CD4-positive, alpha-beta T cell (primary cell): ENCODE results near the gene OR4K17. TPM values are rescaled to one million over a fixed set of nuclear protein-coding genes. Genes with fewer than 3 reads are reported as not detected.
"Not testable (repeated sequence)": the region's sequence is repeated elsewhere in the genome, so short reads cannot be mapped to it uniquely, and the experiment has no call there.

Experiments
- ATAC-seq: fragments of 200-7000 bp; cut with Tn5 transposase; one replicate; pipeline ENCODE4 v1.10.0; 2022; ENCODE audit warnings: mild to moderate bottlenecking; ENCODE audit not compliant: poor library complexity
- CTCF ChIA-PET: fragments of 350-600 bp; sonication (Branson Sonifier 250); formaldehyde crosslinking; loops from one replicate; lab custom pipeline; 2021; ENCODE audit warnings: antibody characterized with exemption, inconsistent platforms; lab: Charles Lee
- POLR2A ChIA-PET: fragments of 350-600 bp; sonication (Branson Sonifier 250); formaldehyde crosslinking; loops from one replicate; lab custom pipeline; 2021; ENCODE audit warnings: antibody characterized with exemption, inconsistent platforms; lab: Charles Lee
- DNase-seq, 14 experiments: peaks; one replicate each; pipeline ENCODE4 v3.0.0-alpha.2; 2013 to 2020; ENCODE audit warnings: mixed read lengths in 2 of 14
- H3K27ac ChIP-seq, 2 donors: one replicate each; pipeline versions ENCODE4 v1.5.1 to v1.7.0; 2013; ENCODE audit warnings: low read length in 2 of 2, low read depth in 1 of 2, mild to moderate bottlenecking in 1 of 2
- H3K27me3 ChIP-seq, 2 experiments: 1 replicate in 1 of 2; 2 replicates in 1 of 2; pipeline versions ENCODE4 v1.6.1 to v1.7.0; 2013; ENCODE audit warnings: low read length in 2 of 2, control low read depth in 1 of 2, mild to moderate bottlenecking in 1 of 2, moderate library complexity in 1 of 2; ENCODE audit not compliant: insufficient read depth in 2 of 2, control insufficient read depth in 1 of 2
- H3K36me3 ChIP-seq: one replicate; pipeline ENCODE4 v1.6.1; 2013; ENCODE audit warnings: low read length, control low read depth; ENCODE audit not compliant: insufficient read depth
- H3K4me1 ChIP-seq: one replicate; pipeline ENCODE4 v1.6.1; 2013; ENCODE audit warnings: low read length, control low read depth; ENCODE audit not compliant: insufficient read depth
- H3K4me3 ChIP-seq: one replicate; pipeline ENCODE4 v1.5.1; 2013; ENCODE audit warnings: mild to moderate bottlenecking, low read length, moderate library complexity
- H3K9me3 ChIP-seq, 2 experiments: 1 replicate in 1 of 2; 2 replicates in 1 of 2; pipeline versions ENCODE4 v1.6.1 to v1.7.0; 2013; ENCODE audit warnings: low read length in 2 of 2, mild to moderate bottlenecking in 2 of 2, control low read depth in 1 of 2, moderate library complexity in 1 of 2; ENCODE audit not compliant: control insufficient read depth in 1 of 2, insufficient read depth in 1 of 2
- H3K27ac Mint-ChIP-seq: one replicate; pipeline ENCODE4 v1.8.0; 2020; ENCODE audit warnings: mixed read lengths
- H3K27me3 Mint-ChIP-seq: one replicate; pipeline ENCODE4 v1.8.0; 2021; ENCODE audit warnings: mixed read lengths
- H3K36me3 Mint-ChIP-seq: one replicate; pipeline ENCODE4 v1.8.0; 2021; ENCODE audit warnings: low read depth, mixed read lengths
- H3K4me1 Mint-ChIP-seq: one replicate; pipeline ENCODE4 v1.8.0; 2021; ENCODE audit warnings: low read depth, mixed read lengths
- H3K4me3 Mint-ChIP-seq: one replicate; pipeline ENCODE4 v1.8.0; 2020; ENCODE audit warnings: mild to moderate bottlenecking, mixed read lengths
- H3K9me3 Mint-ChIP-seq: one replicate; pipeline ENCODE4 v1.8.0; 2020; ENCODE audit warnings: mixed read lengths
- CTCF ChIP-seq: fragments of 200-600 bp; IDR thresholded peaks from one replicate; pipeline ENCODE4 v1.8.0; 2022; ENCODE audit warnings: antibody characterized with exemption, mild to moderate bottlenecking
- intact Hi-C, 2 experiments: fragments of 100-400 bp; cut with DNase I in 1 of 2; cut with micrococcal nuclease in 1 of 2; formaldehyde crosslinking; loops; one replicate each; pipeline versions ENCODE4 v1.15.1 to v1.9.0; 2023 to 2025; cut with DNase I, micrococcal nuclease
- polyA plus RNA-seq, 2 donors: library from polyadenylated mRNA; unstranded; fragments of 120-200 nt; gene quantifications; one replicate each; pipeline ENCODE4 v1.2.1, GENCODE V29; 2013
- total RNA-seq, 174 experiments: library from RNA in 2 of 174; stranded (reverse) in 2 of 174; gene quantifications; one replicate each; pipeline ENCODE4 v1.2.3 and lab custom pipeline; 2021 to 2026

OR4K17 gene
- total RNA-seq (not detected), total RNA-seq (lab: John Stamatoyannopoulos, UW) (0 to 0.08 (median 0) reads per million in 172 experiments)
- polyA plus RNA-seq (2013, experiment 1 of 2) = not detected
- not detected for polyA plus RNA-seq (2013, experiment 2 of 2)

- Histone ChIP-seq H3K27me3 (no peaks in the 10 kb centered on the region), H3K4me3 (no peak within 1 kb of the TSS), H3K9me3 (no peaks in the 10 kb centered on the region), H3K27ac (no peak within 1 kb of the TSS), H3K36me3 (no peaks in the 10 kb centered on the region), H3K4me1 (no peaks in the 10 kb centered on the region)
- intact Hi-C loops = no loop called here
- DNase-seq (no peak), ATAC-seq (no peak)
- no peaks in the 10 kb centered on the region for H3K27me3 Mint-ChIP-seq
- no peak within 1 kb of the TSS for H3K27ac Mint-ChIP-seq
- no peaks in the 10 kb centered on the region for H3K9me3 Mint-ChIP-seq
- H3K36me3 Mint-ChIP-seq = no peaks in the 10 kb centered on the region
- H3K4me3 Mint-ChIP-seq = no peak within 1 kb of the TSS
- H3K4me1 Mint-ChIP-seq = no peaks in the 10 kb centered on the region
- no peak for TF ChIP-seq CTCF
- POLR2A ChIA-PET = no interaction called here
- CTCF ChIA-PET = no interaction called here
Measured at GRCh38 chr14:20110438-20110837, at the start of gene OR4K17. Gene OR4K17, plus strand, starts transcription at chr14:20110739. Its CDS starts 6,761 bp downstream, at chr14:20117500.

- H3K4me1 Mint-ChIP-seq = peaks cover 8% of the 10 kb centered on the region
- H3K27ac Mint-ChIP-seq = no peak overlapping the region
- no peaks in the 10 kb centered on the region for H3K36me3 Mint-ChIP-seq
- ChIA-PET CTCF (no interaction called here), POLR2A (no interaction called here)
- DNase-seq (no peak), ATAC-seq (no peak)
- no peaks in the 10 kb centered on the region for H3K27me3 Mint-ChIP-seq
- no peaks in the 10 kb centered on the region for H3K4me1 ChIP-seq
- no peak overlapping the region for H3K4me3 Mint-ChIP-seq
- H3K36me3 ChIP-seq = no peaks in the 10 kb centered on the region
- no peaks in the 10 kb centered on the region for H3K9me3 ChIP-seq
- no peak overlapping the region for H3K4me3 ChIP-seq
- H3K27ac ChIP-seq = no peak overlapping the region
- no peaks in the 10 kb centered on the region for H3K27me3 ChIP-seq
- intact Hi-C loops = no loop called here
- no peaks in the 10 kb centered on the region for H3K9me3 Mint-ChIP-seq
- no peak for TF ChIP-seq CTCF
Measured at GRCh38 chr14:20092050-20092449, 18.5 kb upstream of the OR4K17 start.

GRCh38 chr14:20093442-20093841 lies 17.1 kb upstream of the OR4K17 start:
- ATAC-seq = no peak
- Mint-ChIP-seq H3K4me1 (peaks cover 8% of the 10 kb centered on the region), H3K4me3 (no peak overlapping the region), H3K27ac (no peak overlapping the region), H3K36me3 (no peaks in the 10 kb centered on the region), H3K9me3 (no peaks in the 10 kb centered on the region), H3K27me3 (no peaks in the 10 kb centered on the region)
- ChIA-PET POLR2A (no interaction called here), CTCF (no interaction called here)
- Histone ChIP-seq H3K4me1 (no peaks in the 10 kb centered on the region), H3K36me3 (no peaks in the 10 kb centered on the region), H3K27ac (no peak overlapping the region), H3K9me3 (no peaks in the 10 kb centered on the region), H3K4me3 (no peak overlapping the region), H3K27me3 (no peaks in the 10 kb centered on the region)
- no peak for TF ChIP-seq CTCF
- intact Hi-C loops = no loop called here
- no peak for DNase-seq

GRCh38 chr14:20098926-20099770 lies 11.4 kb upstream of the OR4K17 start:
- H3K4me1 Mint-ChIP-seq, ATAC-seq, intact Hi-C loops, H3K27ac Mint-ChIP-seq, H3K36me3 ChIP-seq, H3K27ac ChIP-seq, DNase-seq, H3K36me3 Mint-ChIP-seq, POLR2A ChIA-PET, H3K4me3 Mint-ChIP-seq, CTCF ChIA-PET, H3K27me3 ChIP-seq, H3K27me3 Mint-ChIP-seq, H3K9me3 Mint-ChIP-seq, H3K9me3 ChIP-seq, H3K4me1 ChIP-seq, H3K4me3 ChIP-seq: not testable (repeated sequence)
